Thyroid gland (tissue), 4 donors: ENCODE results near the gene ZFR.

Experiments used
- CTCF ChIP-seq, 6 experiments: fragments of 200-600 bp in 3 of 6; fragments of 450-650 bp in 3 of 6; sonication (generic) in 3 of 6; IDR thresholded peaks; one replicate each; pipeline ENCODE4 v1.5.1; 2016 to 2019; ENCODE audit warnings: antibody characterized with exemption in 6 of 6, mild to moderate bottlenecking in 2 of 6, inconsistent platforms in 1 of 6, moderate library complexity in 1 of 6
- POLR2A ChIP-seq, 2 donors: fragments of 450-650 bp; IDR thresholded peaks; one replicate each; pipeline ENCODE4 v1.6.1; 2017; ENCODE audit warnings: antibody characterized with exemption in 2 of 2, mild to moderate bottlenecking in 2 of 2, moderate library complexity in 1 of 2

GRCh38 chr5:32320576-32320975, 124.0 kb downstream of the ZFR start:
- no peak for TF ChIP-seq CTCF (IDR thresholded peaks at IDR 0.05)
- no peak for TF ChIP-seq POLR2A (IDR thresholded peaks at IDR 0.05)
